Astrocyte (in vitro differentiated cells and primary cell): ENCODE results near the gene SPPL2B. TPM values are rescaled to one million over a fixed set of nuclear protein-coding genes. Genes with fewer than 3 reads are reported as not detected.
A peak's percentile ranks its signal among the peaks of the same experiment; 100 is the strongest.

Experiments
- DNase-seq: peaks from one replicate; pipeline ENCODE4 v3.0.0-alpha.2; 2010; ENCODE audit warnings: low read depth
- FAIRE-seq: peaks from 2 replicates; lab custom pipeline; 2011; peaks lifted over from hg19 to GRCh38; lab: Jason Lieb, UNC
- H2AFZ ChIP-seq: 2 replicates; pipeline ENCODE4 v1.6.0; 2012; ENCODE audit warnings: low read depth, low read length, inconsistent platforms
- H3K27ac ChIP-seq: 2 replicates; pipeline ENCODE4 v1.5.1; 2011; ENCODE audit warnings: low read depth, low read length, inconsistent platforms
- H3K27me3 ChIP-seq: 2 replicates; pipeline ENCODE4 v1.6.0; 2011; ENCODE audit warnings: low read length, inconsistent platforms; ENCODE audit not compliant: insufficient read depth
- H3K36me3 ChIP-seq: 2 replicates; pipeline ENCODE4 v1.5.1; 2011; ENCODE audit warnings: low read length, inconsistent platforms; ENCODE audit not compliant: insufficient read depth
- H3K4me1 ChIP-seq: 2 replicates; pipeline ENCODE4 v1.5.1; 2011; ENCODE audit warnings: low read length, inconsistent platforms; ENCODE audit not compliant: insufficient read depth
- H3K4me2 ChIP-seq: 2 replicates; pipeline ENCODE4 v1.6.0; 2012; ENCODE audit warnings: low read length, inconsistent platforms
- H3K4me3 ChIP-seq: 2 replicates; pipeline ENCODE4 v1.5.1; 2011; ENCODE audit warnings: low read depth, mild to moderate bottlenecking, low read length, inconsistent platforms; ENCODE audit not compliant: insufficient read depth
- H3K79me2 ChIP-seq: 2 replicates; pipeline ENCODE4 v1.6.0; 2012; ENCODE audit warnings: mild to moderate bottlenecking, low read length, inconsistent platforms; ENCODE audit not compliant: insufficient read depth
- H3K9ac ChIP-seq: 2 replicates; pipeline ENCODE4 v1.6.0; 2012; ENCODE audit warnings: mild to moderate bottlenecking, low read length, inconsistent platforms
- H3K9me3 ChIP-seq: 2 replicates; pipeline ENCODE4 v1.5.1; 2012; ENCODE audit warnings: low read depth, mild to moderate bottlenecking, low read length, inconsistent platforms; ENCODE audit not compliant: insufficient read depth
- H4K20me1 ChIP-seq: 2 replicates; pipeline ENCODE4 v1.6.0; 2012; ENCODE audit warnings: low read length, inconsistent platforms; ENCODE audit not compliant: insufficient read depth
- H3K27ac Mint-ChIP-seq: one replicate; pipeline ENCODE4 v1.8.0; 2021; ENCODE audit warnings: mild to moderate bottlenecking, mixed read lengths; ENCODE audit not compliant: unreplicated experiment
- H3K27me3 Mint-ChIP-seq: one replicate; pipeline ENCODE4 v1.8.0; 2021; ENCODE audit warnings: low read depth, mixed read lengths; ENCODE audit not compliant: unreplicated experiment
- H3K36me3 Mint-ChIP-seq: one replicate; pipeline ENCODE4 v1.8.0; 2021; ENCODE audit warnings: low read depth, mixed read lengths; ENCODE audit not compliant: unreplicated experiment
- H3K4me1 Mint-ChIP-seq: one replicate; pipeline ENCODE4 v1.8.0; 2021; ENCODE audit warnings: low read depth, mixed read lengths; ENCODE audit not compliant: unreplicated experiment
- H3K4me3 Mint-ChIP-seq: one replicate; pipeline ENCODE4 v1.8.0; 2021; ENCODE audit warnings: mild to moderate bottlenecking, moderate library complexity, mixed read lengths; ENCODE audit not compliant: unreplicated experiment
- H3K9me3 Mint-ChIP-seq: one replicate; pipeline ENCODE4 v1.8.0; 2021; ENCODE audit warnings: mild to moderate bottlenecking, mixed read lengths; ENCODE audit not compliant: unreplicated experiment
- CTCF ChIP-seq: IDR thresholded peaks from 2 replicates; pipeline ENCODE4 v1.5.1; 2011; ENCODE audit warnings: low read depth, mild to moderate bottlenecking, inconsistent platforms, low read length, moderate library complexity; ENCODE audit not compliant: insufficient read depth
- EZH2 ChIP-seq: IDR thresholded peaks from 2 replicates; pipeline ENCODE4 v1.6.1; 2012; ENCODE audit warnings: mild to moderate bottlenecking, low read length, inconsistent platforms; ENCODE audit not compliant: insufficient read depth
- total RNA-seq: library from RNA; stranded (reverse); gene quantifications from 2 replicates; pipeline ENCODE4 v1.2.1, GENCODE V29; 2021

Gene SPPL2B
- total RNA-seq, 1 donor from 2014 or later = 55.4 TPM

DNA sequence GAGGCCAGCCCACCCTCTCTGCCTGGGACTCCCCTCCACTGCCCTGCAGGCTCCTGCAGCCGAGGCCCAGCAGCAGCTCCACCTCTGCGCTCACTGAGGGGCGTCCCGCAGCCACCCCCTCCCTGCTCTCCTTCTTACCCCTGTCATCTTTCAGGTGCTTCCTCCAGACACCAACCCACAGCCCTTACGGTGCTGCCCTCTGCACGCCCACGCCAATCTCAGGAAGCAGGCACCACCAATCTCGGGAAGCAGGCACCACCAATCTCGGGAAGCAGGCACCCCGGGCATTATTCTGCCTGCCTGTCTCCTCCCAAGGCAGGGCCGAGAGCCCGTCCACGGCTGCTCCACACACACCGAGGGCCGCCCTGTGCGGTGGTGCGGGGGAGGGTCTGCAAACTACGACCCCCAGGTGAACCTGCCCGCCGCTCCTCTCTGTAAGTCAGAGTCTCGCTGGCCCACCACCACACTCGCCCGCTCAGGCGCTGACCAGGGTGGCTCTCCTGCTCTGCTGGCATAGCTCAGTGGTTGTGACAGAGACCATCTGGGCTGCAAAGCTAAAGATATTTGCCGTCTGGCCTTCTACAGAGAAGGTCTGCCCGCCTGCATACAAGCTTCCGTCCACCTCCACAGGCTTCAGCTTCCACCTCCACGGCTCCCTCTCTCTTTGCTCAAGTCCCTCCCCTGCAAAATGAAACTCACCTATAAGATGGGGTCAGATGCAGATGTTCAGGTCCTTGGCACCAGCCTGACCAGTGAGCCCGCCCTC, 3.0 kb upstream of the SPPL2B start:
- Histone ChIP-seq H3K9me3 (no peaks in the 10 kb centered on the region), H3K9ac (no peak overlapping the region), H3K79me2 (peaks cover 55% of the 10 kb centered on the region), H3K4me3 (no peak overlapping the region), H4K20me1 (peaks cover 45% of the 10 kb centered on the region), H3K4me1 (peaks cover 15% of the 10 kb centered on the region), H3K4me2 (no peak overlapping the region), H3K27me3 (no peaks in the 10 kb centered on the region), H3K27ac (no peak overlapping the region), H3K36me3 (peaks cover 2% of the 10 kb centered on the region), H2AFZ (no peak overlapping the region)
- FAIRE-seq (no peak), DNase-seq (no peak)
- no peak overlapping the region for H3K4me3 Mint-ChIP-seq
- H3K4me1 Mint-ChIP-seq = peaks cover 20% of the 10 kb centered on the region
- peak overlapping the region; percentile 58 for H3K27ac Mint-ChIP-seq
- peaks cover 5% of the 10 kb centered on the region for H3K36me3 Mint-ChIP-seq
- no peaks in the 10 kb centered on the region for H3K27me3 Mint-ChIP-seq
- TF ChIP-seq EZH2 (no peak), CTCF (no peak)
- no peaks in the 10 kb centered on the region for H3K9me3 Mint-ChIP-seq

DNA sequence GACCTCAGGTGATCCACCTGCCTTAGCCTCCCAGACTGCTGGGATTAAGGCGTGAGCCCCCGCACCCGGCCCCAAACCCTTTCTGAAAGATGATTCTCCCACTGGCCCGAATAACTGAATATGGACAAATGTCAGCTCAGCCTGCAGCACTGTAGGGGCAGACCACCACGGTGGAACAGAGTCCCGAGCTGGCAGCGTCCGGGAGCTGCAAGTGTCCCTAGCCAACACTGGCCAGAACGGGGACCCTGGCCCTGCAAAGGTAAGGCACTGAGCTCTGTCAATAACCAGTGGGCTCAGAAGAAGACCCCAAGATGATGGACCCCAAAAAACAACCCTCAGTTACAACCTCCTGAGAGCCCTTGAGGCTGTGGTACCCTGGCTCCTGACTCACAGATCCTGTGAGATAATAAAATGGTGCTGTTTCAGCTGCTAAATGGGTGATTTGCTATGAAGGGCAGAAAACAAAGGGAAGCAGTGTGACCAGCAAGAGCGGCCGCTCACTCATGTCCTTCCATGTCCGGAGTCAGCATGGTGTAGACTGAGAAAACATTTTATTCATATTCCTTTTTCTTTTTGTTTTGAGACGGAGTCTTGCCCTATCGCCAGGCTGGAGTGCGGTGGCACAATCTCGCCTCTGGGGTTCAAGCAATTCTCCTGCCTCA, 1.7 kb upstream of the SPPL2B start:
- no peaks in the 10 kb centered on the region for H3K9me3 Mint-ChIP-seq
- peak overlapping the region; percentile 100 for H3K4me3 Mint-ChIP-seq
- peaks cover 58% of the 10 kb centered on the region for H4K20me1 ChIP-seq
- no peak for TF ChIP-seq EZH2
- TF ChIP-seq CTCF = no peak
- peaks cover 5% of the 10 kb centered on the region for H3K36me3 Mint-ChIP-seq
- no peaks in the 10 kb centered on the region for H3K27me3 ChIP-seq
- H2AFZ ChIP-seq = no peak overlapping the region
- FAIRE-seq (no peak), DNase-seq (no peak)
- H3K27ac Mint-ChIP-seq = peak overlapping the region; percentile 97
- H3K4me1 Mint-ChIP-seq = peaks cover 27% of the 10 kb centered on the region
- peaks cover 69% of the 10 kb centered on the region for H3K79me2 ChIP-seq
- H3K9me3 ChIP-seq = no peaks in the 10 kb centered on the region
- H3K27ac ChIP-seq = peak overlapping the region; percentile 90
- no peaks in the 10 kb centered on the region for H3K36me3 ChIP-seq
- peak overlapping the region; percentile 95 for H3K4me3 ChIP-seq
- peak overlapping the region; percentile 87 for H3K9ac ChIP-seq
- H3K27me3 Mint-ChIP-seq = no peaks in the 10 kb centered on the region
- peak overlapping the region; percentile 90 for H3K4me2 ChIP-seq
- H3K4me1 ChIP-seq = peaks cover 15% of the 10 kb centered on the region
